Muscle of leg (tissue), 11 donors: ENCODE data around the gene COX7A1. TPM values are rescaled to one million over a fixed set of nuclear protein-coding genes. Genes with fewer than 3 reads are reported as not detected.

Experiments used
- DNase-seq: peaks from one replicate; pipeline ENCODE4 v3.0.0; 2013
- H3K27ac ChIP-seq: one replicate; pipeline ENCODE4 v1.5.1; 2013; ENCODE audit warnings: mild to moderate bottlenecking, low read length, control low read depth
- H3K27me3 ChIP-seq: one replicate; pipeline ENCODE4 v1.6.1; 2013; ENCODE audit warnings: low read length; ENCODE audit not compliant: control insufficient read depth, insufficient read depth
- H3K36me3 ChIP-seq: one replicate; pipeline ENCODE4 v1.6.1; 2013; ENCODE audit warnings: low read length; ENCODE audit not compliant: control insufficient read depth, insufficient read depth
- H3K4me1 ChIP-seq: one replicate; pipeline ENCODE4 v1.6.1; 2013; ENCODE audit warnings: low read length; ENCODE audit not compliant: control insufficient read depth, insufficient read depth
- H3K4me3 ChIP-seq: one replicate; pipeline ENCODE4 v1.5.1; 2013; ENCODE audit warnings: low read length, control low read depth
- H3K9me3 ChIP-seq: replicated peaks from 2 replicates; pipeline ENCODE4 v1.6.1; 2013; ENCODE audit warnings: low read depth, low read length; ENCODE audit not compliant: control insufficient read depth
- WGBS: methylation state at CpG from one replicate; pipeline ENCODE4 v1.1.5; 2013; ENCODE audit warnings: missing lambda C conversion rate; ENCODE audit not compliant: insufficient coverage; 5-methylcytosine and 5-hydroxymethylcytosine counted together
- polyA plus RNA-seq, 8 donors: library from polyadenylated mRNA; unstranded; fragments of 120-200 nt; gene quantifications; one replicate each; pipeline versions ENCODE4 v1.2.1 to v1.2.3, GENCODE V29; 2013; ENCODE audit warnings: inconsistent platforms in 1 of 8, low replicate concordance in 1 of 8; ENCODE audit not compliant: insufficient read length in 8 of 8, insufficient read depth in 1 of 8
- total RNA-seq: library from RNA; stranded (reverse); fragments of 120-200 nt; gene quantifications from one replicate; pipeline ENCODE4 v1.2.4, GENCODE V29; 2013

COX7A1 gene
- total and polyA plus RNA-seq, 9 donors = 185 to 391 (median 245) TPM

DNA sequence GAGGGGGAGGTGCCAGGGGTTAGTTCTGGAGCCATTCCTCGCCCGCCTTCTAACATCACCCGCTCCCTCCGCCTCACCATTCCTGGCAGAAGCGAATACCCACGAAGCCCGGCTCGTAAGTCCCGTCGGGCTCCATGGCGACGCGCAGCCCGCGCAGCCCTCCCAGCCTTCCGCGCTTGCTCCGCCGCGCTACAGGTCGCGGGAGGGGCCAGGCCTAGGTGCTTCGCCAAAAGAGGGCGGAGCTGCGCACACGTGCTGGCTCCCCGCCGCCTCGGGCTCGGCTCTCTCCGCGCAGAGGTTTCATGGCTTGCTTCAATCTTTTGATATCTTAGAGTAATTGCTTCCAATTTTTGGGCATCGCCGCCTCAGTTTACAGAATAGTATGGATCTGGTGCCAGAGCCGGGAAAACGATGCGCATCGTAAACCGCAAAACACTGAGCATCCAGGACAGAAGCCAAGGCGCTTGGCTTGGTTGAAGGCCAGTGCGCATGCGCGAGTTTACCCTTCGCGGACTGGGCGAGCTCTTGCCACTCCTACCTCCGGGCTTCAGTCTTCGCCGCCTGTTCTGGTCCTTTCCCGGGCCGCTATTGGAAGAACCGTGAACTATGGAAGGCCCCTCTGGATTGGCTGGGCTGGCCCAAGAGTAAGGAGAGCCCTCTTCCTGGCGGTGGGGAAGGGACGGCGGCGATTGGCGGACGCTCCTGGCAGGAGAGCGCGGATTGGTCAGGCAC lies 37.4 kb downstream of the COX7A1 start, which contains the start of gene POLR2I:
POLR2I (minus strand) TSS at position 155 of the 732 bp plus-strand sequence; CDS start at position 136, 19 bp downstream.
- WGBS = under 1% methylated on average over 54 of the region's 60 CpGs
- DNase-seq = peak; percentile 100
- Histone ChIP-seq H3K27me3 (no peaks in the 10 kb centered on the region), H3K4me1 (peaks cover 21% of the 10 kb centered on the region), H3K36me3 (peaks cover 49% of the 10 kb centered on the region), H3K4me3 (peak within 1 kb of the TSS; percentile 78), H3K27ac (peak within 1 kb of the TSS; percentile 95), H3K9me3 (no peaks in the 10 kb centered on the region)

DNA sequence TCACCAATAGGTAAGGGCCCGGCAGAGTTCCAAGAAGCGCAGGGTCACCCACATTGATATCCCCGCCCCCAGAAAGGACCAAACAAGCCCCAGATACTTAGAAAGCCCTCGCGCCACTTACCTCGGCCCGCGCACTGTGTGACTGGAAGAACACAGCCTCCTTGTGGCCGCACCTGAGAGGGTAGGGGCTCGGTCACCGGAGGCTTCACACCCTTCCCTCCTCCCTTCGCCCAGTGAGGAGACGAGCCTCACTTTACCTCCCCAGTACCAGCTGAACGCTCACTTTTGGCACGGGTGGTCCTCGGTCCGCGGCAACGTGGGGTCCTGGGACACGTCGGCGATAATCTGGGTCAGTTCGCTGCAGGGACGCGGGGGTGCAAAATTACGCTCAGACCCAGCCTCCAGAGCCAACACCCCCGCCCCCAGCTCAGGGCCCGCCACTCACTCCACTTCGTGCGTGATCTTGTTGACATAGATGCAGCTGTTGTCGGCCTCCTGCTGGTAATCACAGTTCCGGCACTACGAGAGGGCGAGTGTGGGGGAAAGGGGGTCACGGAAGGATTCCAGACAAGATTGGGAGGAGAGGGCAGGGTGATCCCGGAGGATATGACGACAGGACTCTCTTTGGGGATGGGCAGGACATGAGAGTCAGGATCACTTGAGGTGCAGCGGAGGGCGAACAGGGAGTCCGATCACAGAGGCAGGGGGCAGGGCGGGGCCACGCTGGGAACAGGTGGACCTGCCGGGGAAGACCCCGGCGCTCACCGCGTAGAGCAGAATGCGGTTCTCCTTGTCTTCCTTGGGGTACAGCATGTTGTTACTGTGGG lies 38.1 kb downstream of the COX7A1 start:
- peak; percentile 61 for DNase-seq
- Histone ChIP-seq H3K27me3 (no peaks in the 10 kb centered on the region), H3K27ac (peak overlapping the region; percentile 95), H3K9me3 (no peaks in the 10 kb centered on the region), H3K4me1 (peaks cover 21% of the 10 kb centered on the region), H3K36me3 (peaks cover 45% of the 10 kb centered on the region), H3K4me3 (peak overlapping the region; percentile 78)
- 6% methylated on average over 30 of the region's 48 CpGs for WGBS

DNA sequence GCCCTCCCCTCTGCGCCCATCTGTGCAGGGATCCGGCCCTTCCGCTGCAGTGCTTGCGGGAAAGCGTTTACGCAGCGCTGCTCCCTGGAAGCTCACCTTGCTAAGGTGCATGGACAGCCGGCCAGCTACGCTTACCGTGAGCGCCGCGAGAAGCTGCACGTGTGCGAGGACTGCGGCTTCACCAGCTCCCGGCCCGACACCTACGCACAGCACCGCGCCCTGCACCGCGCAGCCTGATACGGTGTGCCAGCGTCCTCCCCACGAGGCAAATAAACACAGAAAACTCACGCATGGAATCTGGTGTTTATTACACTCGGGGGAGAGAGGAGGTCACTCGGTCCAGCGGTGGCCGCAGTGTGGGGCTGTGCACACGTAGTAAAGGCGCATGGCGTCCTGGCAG lies 38.8 kb downstream of the COX7A1 start:
- peaks cover 38% of the 10 kb centered on the region for H3K36me3 ChIP-seq
- WGBS = 85% methylated on average over 30 of the region's 34 CpGs
- H3K9me3 ChIP-seq = no peaks in the 10 kb centered on the region
- no peak for DNase-seq
- H3K4me3 ChIP-seq = no peak overlapping the region
- H3K27me3 ChIP-seq = no peaks in the 10 kb centered on the region
- H3K4me1 ChIP-seq = peaks cover 21% of the 10 kb centered on the region
- H3K27ac ChIP-seq = no peak overlapping the region

DNA sequence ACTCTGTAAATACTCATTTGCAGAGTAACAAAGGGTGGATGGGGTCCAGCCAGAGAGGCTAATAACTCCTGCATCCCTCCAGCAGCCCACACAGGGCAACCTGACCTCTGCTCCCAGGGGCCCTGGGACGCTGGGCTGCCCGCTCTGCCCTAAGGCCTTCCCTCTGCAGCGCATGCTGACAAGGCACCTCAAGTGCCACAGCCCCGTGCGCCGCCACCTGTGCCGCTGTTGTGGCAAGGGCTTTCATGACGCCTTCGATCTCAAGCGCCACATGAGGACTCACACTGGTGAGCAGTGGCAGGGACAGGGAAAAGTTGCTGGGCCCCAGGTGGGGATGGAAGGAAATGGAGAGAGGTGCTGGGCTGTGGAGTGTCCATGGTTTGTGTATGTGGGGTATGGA lies 39.6 kb downstream of the COX7A1 start:
- Histone ChIP-seq H3K9me3 (no peaks in the 10 kb centered on the region), H3K4me3 (no peak overlapping the region), H3K36me3 (peaks cover 31% of the 10 kb centered on the region), H3K4me1 (peaks cover 21% of the 10 kb centered on the region), H3K27ac (no peak overlapping the region), H3K27me3 (no peaks in the 10 kb centered on the region)
- 91% methylated on average over 10 of the region's 10 CpGs for WGBS
- no peak for DNase-seq

DNA sequence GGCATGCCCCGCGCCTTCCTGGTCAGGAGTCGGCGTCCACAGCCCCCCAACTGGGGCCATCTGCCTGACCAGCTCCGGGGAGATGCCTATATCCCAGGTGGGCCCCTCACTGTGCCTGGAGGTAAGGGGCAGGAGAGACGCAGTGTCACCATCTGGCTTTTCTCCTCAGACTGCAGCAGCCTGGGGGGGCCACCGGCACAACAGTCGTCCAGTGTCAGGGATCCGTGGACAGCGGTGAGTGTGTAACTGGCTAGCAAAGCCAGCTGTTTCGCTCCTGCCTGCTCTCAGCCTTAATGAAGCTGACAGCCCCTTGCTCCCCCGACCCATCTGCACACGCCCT lies 41.1 kb downstream of the COX7A1 start:
- peaks cover 18% of the 10 kb centered on the region for H3K4me1 ChIP-seq
- H3K36me3 ChIP-seq = peaks cover 26% of the 10 kb centered on the region
- no peak for DNase-seq
- no peak overlapping the region for H3K27ac ChIP-seq
- 57% methylated on average over 13 of the region's 13 CpGs for WGBS
- H3K9me3 ChIP-seq = no peaks in the 10 kb centered on the region
- no peak overlapping the region for H3K4me3 ChIP-seq
- no peaks in the 10 kb centered on the region for H3K27me3 ChIP-seq

DNA sequence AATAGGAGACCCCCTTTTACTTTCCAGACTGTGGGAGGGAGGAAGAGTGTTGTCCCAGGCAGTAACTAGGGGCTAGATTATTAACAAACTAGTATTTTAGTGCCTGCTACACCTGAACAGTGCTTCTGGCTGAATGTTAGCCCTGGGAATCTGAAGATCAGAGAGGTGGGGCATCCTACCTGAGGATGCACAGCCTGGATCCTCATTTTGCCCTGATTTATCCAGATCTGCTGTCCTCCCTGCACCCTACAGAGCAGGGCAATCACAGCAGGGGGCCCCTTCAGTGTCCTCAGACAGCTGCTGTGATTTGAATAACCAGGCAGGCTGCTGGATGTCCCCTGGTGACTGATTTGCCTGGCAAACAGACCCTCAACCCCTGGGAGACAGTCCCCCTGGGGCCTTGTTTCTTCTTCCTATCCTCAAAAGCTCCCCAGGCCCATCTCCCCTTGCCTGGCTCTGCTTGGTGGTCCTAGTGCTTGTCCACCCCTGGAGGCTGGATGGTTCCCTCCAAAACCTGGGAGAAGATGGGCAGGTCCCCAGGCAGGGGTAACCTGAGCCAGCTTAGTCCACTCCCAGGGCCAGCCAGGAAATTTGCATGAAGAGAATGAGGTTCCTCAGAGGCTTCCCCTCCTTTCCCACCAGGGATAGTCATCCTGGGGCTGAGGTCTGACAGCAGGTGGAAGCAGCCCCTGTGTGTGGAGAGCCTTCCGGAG lies 41.6 kb downstream of the COX7A1 start, which contains the start of gene OVOL3:
OVOL3 (plus strand) TSS at position 657 of the 713 bp plus-strand sequence. CDS start 60 bp downstream, outside the sequence.
- H3K4me3 ChIP-seq = no peak within 1 kb of the TSS
- no peaks in the 10 kb centered on the region for H3K9me3 ChIP-seq
- H3K36me3 ChIP-seq = peaks cover 26% of the 10 kb centered on the region
- 80% methylated on average over 1 of the region's 1 CpG for WGBS
- no peak within 1 kb of the TSS for H3K27ac ChIP-seq
- H3K4me1 ChIP-seq = peaks cover 13% of the 10 kb centered on the region
- H3K27me3 ChIP-seq = no peaks in the 10 kb centered on the region
- no peak for DNase-seq

DNA sequence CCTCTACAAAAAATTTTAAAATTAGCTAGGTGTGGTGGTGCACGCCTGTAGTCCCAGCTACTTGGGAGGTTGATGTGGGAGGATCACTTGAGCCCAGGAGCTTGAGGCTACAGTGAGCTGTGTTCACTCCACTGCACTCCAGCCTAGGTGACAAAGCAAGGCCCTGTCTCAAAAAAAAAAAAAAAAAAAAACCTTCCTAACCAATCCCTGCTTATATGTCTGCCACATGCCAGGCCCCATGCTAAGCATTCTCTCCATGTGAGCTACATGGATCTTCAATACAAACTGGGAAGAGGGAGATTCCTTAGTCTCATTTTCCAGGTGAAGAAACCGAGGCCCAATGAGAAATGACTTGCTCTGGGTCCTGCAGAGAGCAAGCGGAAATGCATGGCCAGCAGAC lies 43.6 kb downstream of the COX7A1 start:
- WGBS = 100% methylated on average over 1 of the region's 3 CpGs
- DNase-seq = no peak
- no peaks in the 10 kb centered on the region for H3K27me3 ChIP-seq
- H3K27ac ChIP-seq = no peak overlapping the region
- H3K4me3 ChIP-seq = no peak overlapping the region
- peaks cover 4% of the 10 kb centered on the region for H3K4me1 ChIP-seq
- no peaks in the 10 kb centered on the region for H3K9me3 ChIP-seq
- H3K36me3 ChIP-seq = peaks cover 40% of the 10 kb centered on the region

DNA sequence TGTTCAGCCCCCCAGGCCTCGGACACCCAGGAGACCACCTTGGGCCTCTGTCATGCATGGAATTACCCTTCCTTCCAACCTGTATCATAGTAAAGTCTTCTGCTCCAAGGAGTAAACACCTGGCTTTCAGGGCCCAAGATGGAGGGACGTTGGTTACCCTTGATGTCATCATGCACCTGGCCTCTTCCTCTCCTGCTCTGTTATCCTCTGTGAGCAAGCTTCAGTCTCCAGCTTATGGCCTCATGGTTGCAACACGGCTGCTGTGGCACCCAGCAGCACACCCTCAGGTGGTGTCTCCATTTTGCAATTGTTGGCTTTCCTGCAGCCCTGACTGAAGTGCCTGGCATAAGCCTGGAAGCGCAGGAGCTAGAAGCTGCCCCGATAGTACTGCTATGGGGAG lies 45.3 kb downstream of the COX7A1 start:
- Histone ChIP-seq H3K27me3 (no peaks in the 10 kb centered on the region), H3K36me3 (peaks cover 42% of the 10 kb centered on the region), H3K4me3 (no peak overlapping the region), H3K27ac (no peak overlapping the region), H3K4me1 (no peaks in the 10 kb centered on the region), H3K9me3 (no peaks in the 10 kb centered on the region)
- no peak for DNase-seq
- WGBS = 96% methylated on average over 5 of the region's 5 CpGs

DNA sequence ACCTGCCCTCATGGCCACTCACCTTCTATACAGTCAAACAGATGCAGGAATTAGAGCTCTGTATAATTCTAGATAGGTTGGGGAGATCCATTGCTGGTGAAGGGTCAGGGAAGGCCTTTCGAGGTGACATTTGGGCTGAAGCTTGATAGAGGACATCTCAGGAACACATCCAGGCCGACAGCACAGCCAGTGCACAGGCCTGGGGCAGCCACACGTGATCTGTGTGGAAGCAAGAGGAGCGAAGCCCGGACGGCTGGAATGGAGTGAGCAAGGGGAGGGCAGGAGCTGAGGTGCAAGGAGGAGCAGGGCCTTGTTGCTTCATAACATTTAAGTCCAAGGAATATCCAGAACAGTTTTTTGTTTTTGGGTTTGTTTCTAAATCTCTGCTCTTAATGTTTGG lies 45.8 kb downstream of the COX7A1 start:
- WGBS = 85% methylated on average over 5 of the region's 6 CpGs
- H3K4me3 ChIP-seq = no peak overlapping the region
- no peak for DNase-seq
- peaks cover 42% of the 10 kb centered on the region for H3K36me3 ChIP-seq
- H3K27ac ChIP-seq = no peak overlapping the region
- no peaks in the 10 kb centered on the region for H3K9me3 ChIP-seq
- H3K4me1 ChIP-seq = no peaks in the 10 kb centered on the region
- no peaks in the 10 kb centered on the region for H3K27me3 ChIP-seq
